NCI-H146 treated with DMSO at 0.1 percent for 48 hours (cell line): Measurements from ENCODE around the gene CAMK2D.
"Not testable (repeated sequence)": the region's sequence is repeated elsewhere in the genome, so short reads cannot be mapped to it uniquely, and the experiment has no call there.

Experiments used
- DNase-seq: peaks from one replicate; lab custom pipeline; 2025; ENCODE audit not compliant: unreplicated experiment; lab: John Stamatoyannopoulos, UW

The CAMK2D gene

GRCh38 chr4:113733685-113734084, 27.9 kb downstream of the CAMK2D start:
- no peak for DNase-seq

DNA sequence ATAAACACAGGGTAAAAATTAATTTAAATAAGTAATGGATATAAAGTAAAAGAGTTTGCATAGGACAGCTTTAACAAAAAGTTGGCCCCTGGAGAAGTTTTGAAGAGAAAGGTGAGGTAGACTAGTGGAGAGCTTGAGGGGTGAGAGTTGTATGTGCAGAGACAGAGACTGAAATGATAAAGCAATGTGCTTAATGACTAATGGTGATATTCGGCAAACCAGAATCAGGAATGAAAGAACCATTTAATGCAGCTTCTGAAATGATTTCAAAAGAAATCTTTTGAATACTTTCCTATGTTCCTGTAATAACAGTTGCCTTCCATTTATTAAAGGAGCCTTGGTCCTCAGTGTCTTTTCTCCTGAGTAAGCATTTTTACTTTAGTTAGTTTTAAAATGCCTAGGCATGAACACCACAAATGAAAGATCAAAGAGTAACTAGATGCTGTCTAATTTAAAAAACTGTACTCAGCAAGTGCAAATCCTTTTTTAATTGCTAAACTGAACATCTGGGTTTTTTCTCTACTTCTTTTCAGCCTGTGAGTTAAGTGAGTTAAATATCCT, 28.5 kb downstream of the CAMK2D start:
- no peak for DNase-seq

GRCh38 chr4:113730467-113731216, 30.9 kb downstream of the CAMK2D start:
- DNase-seq, result no peak

DNA sequence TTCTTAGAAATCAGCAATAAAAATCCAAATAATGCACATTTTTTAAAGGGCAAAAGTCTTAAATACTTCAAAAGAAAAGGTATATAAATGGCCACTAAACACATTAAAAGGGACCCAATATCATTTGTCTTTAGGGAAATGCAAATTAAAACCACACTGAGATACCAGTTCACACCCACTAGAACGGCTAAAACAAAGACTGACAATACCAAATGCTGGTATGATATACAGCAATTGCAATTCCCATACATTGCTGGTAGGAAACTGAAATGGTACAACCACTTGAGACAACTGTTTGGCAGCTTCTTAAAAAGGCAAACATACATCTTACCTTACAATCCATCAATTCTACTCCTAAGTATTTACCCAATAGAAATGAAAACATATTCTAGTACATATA, 33.7 kb downstream of the CAMK2D start:
- no peak for DNase-seq

DNA sequence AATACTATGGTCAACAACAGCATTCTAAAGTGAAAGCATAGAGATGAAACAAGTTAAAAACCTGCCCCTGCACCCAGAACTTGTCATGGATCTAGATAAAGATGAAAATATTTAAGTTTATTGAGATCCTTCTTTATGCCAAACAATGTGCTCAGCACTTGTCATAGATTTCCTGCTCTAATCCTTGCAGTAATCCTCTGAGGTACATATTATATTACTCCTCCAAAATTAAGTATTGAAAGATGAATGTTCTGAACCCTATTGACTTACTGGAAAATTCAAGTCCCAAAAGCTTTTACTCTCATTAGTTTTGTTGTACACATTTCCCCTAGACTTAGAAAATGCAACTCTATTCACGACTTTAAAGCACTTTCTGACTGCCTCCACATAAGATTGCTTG, 35.6 kb downstream of the CAMK2D start:
- no peak for DNase-seq

GRCh38 chr4:113718252-113718651, 43.3 kb downstream of the CAMK2D start:
- no peak for DNase-seq

- no peak for DNase-seq
These were observed 49.5 kb downstream of the CAMK2D start for GRCh38 chr4:113711883-113712662.

DNA sequence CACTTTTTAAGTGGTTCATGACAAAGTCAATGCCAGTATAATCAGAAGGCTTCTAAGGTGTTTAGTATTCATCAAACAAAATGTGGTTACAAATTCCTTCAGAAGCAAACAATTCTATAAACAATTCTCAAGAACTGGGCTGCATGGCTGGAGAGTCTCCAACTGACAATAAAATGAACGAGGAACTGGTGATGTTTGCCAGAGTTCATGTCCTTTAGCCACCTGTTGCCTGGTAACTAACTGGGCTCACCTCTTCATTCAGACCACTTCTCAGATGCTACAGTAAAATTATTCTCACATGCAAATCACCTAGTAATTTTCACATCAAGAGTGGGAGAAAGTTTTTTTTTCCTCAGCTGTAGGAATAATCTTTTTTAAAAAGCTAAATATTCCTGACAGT, 53.3 kb downstream of the CAMK2D start:
- no peak for DNase-seq

DNA sequence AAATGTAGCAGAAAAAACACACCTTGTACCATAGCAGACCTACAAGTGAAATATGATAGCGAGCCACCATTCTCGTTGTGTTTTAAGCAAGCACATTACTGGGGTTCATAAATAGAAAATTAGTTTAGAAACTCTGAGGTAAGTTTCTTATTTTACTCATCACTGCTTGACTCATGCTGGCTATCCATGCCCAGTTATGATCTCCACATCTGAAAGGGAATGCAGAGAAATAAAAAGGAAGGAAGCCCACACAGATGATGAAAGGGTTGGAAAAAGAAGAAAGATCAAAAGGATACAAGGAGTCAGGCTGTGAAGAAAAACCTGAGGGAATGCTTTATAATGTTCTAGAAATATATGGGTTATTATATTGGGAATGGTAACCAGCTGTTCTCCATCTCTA, 54.5 kb downstream of the CAMK2D start:
- no peak for DNase-seq

- DNase-seq, result not testable (repeated sequence)
These were observed 56.4 kb downstream of the CAMK2D start for GRCh38 chr4:113705097-113705496.

DNA sequence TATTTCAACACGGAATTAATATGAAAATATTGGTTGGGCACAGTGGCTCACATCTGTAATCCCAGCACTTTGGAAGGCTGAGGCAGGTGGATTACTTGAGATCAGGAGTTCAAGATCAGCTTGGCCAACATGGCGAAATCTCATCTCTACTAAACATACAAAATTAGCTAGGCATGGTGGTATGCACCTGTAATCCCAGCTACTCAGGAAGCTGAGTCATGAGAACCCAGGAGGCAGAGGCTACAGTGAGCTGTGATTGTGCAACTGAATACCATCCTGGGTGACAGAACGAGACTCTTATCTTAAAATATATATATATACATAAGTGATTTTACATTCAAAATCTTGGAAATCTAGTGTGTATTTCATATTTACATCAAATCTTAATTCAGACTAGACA, 58.9 kb downstream of the CAMK2D start:
- not testable (repeated sequence) for DNase-seq

DNA sequence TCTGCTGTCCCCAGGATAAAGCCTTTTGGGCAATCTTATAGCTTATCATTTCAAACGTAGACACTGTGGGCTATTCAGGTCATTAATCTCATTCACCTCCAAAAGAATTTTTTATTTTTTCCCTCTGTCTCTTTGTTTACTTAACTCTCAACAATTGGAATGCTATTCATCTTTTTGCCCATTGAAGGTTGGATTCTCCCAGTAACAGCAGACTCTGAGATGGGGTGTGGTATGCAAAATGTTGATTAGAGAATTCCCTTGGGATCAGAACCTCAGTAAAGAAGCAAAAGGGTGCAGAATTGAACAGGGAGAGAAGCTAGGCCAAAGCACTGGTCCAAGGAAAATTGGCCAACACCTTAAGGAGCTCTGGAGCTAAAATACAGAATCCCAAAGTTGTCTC, 60.4 kb downstream of the CAMK2D start:
- DNase-seq, result no peak

GRCh38 chr4:113700602-113701150, 60.9 kb downstream of the CAMK2D start:
- DNase-seq, result no peak

- no peak for DNase-seq
These were observed 61.8 kb downstream of the CAMK2D start for GRCh38 chr4:113699772-113700171.

- no peak for DNase-seq
These were observed 64.1 kb downstream of the CAMK2D start for GRCh38 chr4:113697429-113697828.

GRCh38 chr4:113695328-113696169, 66.0 kb downstream of the CAMK2D start:
- DNase-seq, result peak; percentile 6

- DNase-seq, result no peak
These were observed 67.5 kb downstream of the CAMK2D start for GRCh38 chr4:113694008-113694407.

GRCh38 chr4:113692809-113693411, 68.6 kb downstream of the CAMK2D start:
- no peak for DNase-seq

- no peak for DNase-seq
These were observed 69.9 kb downstream of the CAMK2D start for GRCh38 chr4:113691676-113692075.

- DNase-seq, result no peak
These were observed 72.1 kb downstream of the CAMK2D start for GRCh38 chr4:113689394-113689793.
